KBM-7 (cell line): ENCODE data around the gene PHACTR3.

ENCODE experiments used
- DNase-seq: peaks from one replicate; pipeline ENCODE4 v3.0.0-alpha.2; 2015
- in situ Hi-C: fragments of 300-500 bp; cut with MboI; formaldehyde crosslinking; loops from 2 replicates; pipeline ENCODE4 v1.14.3; 2020; ENCODE audit warnings: low sequenced_read_pairs, low pct_unique_long_range_greater_than_20kb, mixed read lengths

PHACTR3 gene

GRCh38 chr20:59661621-59662020 is 57.3 kb downstream of the PHACTR3 start:
- in situ Hi-C loops, result no loop called here
- DNase-seq, result no peak

DNA sequence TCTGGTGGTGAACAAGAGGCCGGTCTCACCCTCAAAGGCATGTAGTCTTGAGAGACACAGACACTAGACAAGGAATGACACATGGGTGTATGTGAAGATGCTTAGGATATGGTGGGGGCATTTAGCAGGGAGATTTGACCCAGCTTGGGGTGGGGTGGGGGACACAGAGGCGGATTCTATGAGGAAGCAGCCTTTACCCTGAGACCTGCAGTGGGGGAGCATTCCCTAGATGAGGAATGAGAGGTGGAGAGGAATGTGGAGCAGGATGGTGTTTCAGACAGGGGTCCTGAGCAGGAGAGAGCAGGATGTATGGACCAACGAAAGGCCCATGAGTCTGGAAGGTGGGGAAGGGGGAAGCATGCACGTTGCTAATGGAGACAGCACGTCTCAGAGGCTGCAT is 57.8 kb downstream of the PHACTR3 start:
- DNase-seq, result no peak
- in situ Hi-C loops, result no loop called here

DNA sequence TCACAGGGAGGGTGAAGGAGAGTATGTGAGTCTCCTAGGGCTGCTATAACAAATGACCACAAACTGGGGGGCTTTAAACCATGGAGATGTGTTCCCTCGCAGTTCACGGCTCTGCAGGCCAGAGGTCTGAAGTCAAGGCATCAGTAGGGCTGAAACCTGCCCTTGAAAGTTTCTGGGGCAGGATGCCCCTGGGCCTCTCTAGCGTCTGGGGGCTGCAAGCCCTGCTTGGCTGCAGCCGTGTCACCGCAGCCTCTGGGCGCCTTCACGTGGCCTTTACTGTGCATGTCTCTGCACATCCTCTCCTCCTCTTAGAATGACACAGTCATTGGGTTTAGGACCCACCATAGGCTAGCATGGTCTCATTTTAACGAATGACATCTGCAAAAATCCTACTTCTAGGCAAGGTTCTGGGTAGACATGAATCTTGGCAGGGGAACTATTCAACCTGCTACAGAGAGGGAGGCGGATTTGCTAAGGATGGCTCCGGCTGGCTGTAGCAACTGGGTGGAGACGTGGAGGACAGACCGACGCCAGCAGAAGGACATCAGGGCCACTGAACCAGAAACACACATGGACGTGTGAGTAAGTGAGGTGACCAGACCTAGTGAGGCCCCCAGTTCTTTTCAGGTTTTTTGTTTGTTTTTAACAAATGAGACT is 58.6 kb downstream of the PHACTR3 start:
- in situ Hi-C loops, result no loop called here

DNA sequence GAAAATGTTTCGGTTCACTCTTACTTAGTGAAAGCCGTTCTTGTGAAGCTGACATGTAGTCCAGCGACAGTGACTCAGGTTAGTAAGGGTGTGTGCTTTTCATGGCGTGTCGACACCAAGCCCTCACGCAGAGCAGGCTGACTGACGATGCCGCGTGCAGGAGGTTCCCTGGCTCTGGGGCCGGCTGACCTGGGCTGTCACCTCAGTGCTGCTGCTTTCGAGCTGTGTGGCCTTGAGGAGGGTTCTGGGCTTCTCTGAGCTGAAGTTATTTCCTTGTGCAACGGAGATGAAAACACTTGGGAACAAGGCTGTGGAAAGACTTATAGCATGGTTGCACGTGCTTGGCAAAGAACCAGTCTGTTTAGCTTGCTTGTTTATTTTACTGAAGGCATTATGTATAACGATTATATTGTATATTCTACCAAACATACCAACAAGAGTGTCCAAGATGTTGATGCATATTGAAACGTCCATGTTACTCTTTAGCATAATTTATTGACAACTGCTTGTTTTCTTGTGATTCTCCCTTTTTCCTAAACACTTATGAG is 59.2 kb downstream of the PHACTR3 start:
- DNase-seq, result no peak
- in situ Hi-C loops, result no loop called here

More for the DNA sequence above, 58.6 kb downstream of the PHACTR3 start:
- DNase-seq, result no peak

DNA sequence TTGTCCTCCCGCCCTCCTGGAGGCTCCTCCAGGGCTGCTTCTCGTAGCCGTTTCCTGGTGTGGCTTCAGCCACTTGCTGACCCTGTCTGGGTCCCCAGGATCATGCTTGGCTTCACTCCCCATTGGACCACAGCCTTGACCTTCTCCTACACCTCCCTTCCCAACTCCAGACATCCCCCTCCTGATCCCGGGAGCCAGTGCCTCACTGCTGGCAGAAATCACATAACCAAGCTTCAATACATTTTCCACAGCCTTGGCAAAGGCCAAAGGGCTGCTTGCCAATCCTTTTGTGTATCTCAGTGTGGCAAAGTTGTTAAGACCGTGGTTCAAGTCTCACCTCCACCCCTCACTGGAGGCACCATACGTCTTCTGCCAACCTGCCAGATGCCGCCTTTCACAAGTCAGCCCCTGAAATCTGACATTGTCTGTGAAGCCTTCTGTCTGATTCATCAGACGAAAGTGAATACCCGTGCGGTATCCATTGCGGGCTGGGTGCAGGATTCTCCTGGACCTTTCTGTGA is 60.1 kb downstream of the PHACTR3 start:
- no peak for DNase-seq
- in situ Hi-C loops, result no loop called here

DNA sequence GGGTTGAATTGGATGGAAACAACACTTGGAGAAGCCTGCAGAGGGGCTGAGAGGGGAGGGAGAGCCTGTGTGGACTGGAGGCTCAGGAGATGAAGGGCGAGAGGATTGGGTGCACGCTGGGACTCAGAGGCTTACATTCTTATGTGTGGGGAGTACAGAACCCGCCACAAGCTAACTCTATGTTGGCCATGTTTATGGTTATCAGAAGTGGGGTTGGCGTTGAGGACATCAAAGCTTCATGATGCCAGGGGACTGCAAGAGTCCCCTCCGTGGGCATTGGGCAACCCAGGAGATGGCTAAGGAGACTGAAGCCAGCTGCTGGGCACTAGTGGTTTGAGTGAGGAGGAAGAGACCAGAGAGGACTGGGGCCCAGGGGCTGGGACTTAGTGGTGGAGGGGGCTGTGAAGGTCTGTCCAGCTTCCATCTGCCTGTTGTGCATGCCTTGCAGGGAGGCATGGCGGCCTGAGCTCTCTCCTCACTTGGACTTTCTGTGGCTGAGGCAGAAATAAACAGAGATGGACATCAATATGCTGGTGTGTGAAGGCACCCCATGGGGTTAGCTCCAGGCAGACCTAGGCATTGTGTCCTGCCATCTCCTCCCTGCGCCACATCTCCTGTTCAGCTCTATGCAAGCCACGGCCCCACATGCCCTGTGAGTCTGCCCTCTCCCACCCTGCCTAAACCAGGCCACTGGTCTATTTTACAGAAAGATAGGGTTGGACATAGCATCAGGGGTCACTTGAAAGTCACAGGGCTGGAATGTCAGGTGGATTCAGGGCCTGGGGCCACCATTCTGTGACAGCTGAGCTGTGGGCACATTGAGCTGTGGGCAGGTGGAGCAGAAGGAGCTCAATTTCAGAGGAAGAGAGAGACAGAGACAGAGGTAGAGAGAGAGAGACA is 61.6 kb downstream of the PHACTR3 start:
- in situ Hi-C loops, result no loop called here
- DNase-seq, result no peak

DNA sequence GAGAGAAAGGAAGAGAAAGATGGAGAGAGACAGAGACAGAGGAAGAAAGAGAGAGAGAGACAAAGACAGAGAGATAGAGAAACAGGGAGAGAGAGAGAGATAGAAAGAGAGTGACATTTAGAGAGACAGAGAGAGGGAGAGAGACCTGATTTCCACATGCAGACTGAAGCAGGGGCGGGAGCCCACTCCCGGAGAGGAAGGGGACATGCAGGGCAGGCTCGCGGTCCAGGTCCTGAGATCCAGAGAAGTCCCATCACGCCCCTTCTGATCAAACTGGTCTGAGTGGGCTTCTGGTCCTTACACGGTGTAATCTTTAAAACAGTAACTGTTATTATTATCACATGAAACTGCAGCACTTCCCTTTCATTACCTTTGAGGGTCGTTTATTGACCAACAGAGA is 62.2 kb downstream of the PHACTR3 start:
- in situ Hi-C loops, result no loop called here
- DNase-seq, result no peak

- no peak for DNase-seq
- in situ Hi-C loops, result no loop called here
These were observed 62.8 kb downstream of the PHACTR3 start for GRCh38 chr20:59667131-59667530.

- no peak for DNase-seq
- in situ Hi-C loops, result no loop called here
These were observed 63.7 kb downstream of the PHACTR3 start for GRCh38 chr20:59667981-59668515.

GRCh38 chr20:59668926-59669850 is 64.8 kb downstream of the PHACTR3 start:
- no peak for DNase-seq
- in situ Hi-C loops, result no loop called here

DNA sequence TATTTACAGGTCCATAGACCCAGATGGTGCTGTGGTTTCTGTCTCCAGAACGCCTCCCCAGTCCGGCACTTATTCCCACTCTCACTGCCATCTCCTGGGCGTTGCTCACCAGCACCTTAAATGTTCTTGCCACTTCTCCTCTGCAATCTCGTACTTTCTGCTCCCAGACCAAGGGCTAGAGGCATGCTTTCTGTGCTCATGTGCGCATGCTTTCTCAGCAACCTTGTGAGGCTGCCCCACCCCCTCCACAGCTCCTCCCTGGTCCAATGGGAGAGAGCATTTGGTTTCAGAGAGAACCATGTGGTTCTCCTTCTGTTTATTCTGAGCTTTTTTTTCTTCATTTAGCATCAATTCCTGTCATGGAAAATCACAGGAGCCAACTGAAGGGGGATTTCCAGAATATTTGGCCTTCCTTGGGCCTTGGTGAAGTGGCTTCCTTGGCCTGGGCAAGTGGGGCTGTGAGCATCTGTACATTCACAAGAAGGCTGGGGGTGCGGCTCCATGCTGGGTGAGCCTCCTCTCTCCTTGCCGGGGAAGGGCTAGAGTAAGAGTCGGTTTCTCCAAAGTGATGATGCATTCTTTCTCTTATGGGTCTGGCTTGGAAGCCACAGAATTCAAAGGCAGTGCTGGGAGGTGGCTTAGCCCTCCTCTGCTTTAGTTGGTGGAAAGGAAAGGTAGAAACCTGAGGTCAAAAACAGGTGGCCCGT is 66.6 kb downstream of the PHACTR3 start:
- DNase-seq, result no peak
- in situ Hi-C loops, result no loop called here

DNA sequence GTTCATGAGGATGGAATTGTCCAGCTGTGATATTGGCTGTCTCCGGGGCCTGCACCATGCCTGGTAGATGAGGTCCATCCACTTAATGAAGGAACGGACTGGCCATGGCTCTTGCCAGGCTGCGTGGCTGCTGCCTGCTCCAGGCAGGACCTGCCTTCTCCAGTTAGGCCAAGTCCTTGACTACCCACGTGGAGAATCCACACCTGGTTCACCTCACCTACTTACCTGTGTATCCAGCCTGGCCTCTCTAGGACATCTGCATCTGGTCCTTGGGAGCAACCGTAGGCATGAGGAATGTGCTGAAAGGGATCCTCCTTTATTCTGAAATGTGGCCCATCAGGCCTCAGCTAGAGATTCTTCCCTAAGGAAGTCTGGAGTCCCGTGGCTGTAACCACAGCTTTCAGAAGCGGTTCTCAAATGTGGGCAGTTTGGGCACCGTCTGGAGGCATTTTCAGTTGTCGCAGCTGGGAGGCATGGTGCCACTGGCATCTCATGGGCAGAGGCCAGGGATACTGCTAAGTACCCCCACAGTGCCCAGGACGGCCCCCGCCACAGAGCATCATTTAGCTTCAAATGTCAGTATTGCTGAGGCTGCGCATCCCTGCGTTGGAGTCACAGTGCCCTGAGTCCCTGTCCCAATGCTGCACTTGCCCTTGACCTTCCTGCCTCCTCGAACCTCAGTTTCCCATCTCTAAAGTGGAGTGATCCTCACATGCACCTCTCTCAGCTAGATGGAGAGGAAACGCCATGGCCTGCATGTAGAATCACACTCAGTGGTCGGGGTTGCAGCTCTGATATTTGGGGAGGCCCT is 67.5 kb downstream of the PHACTR3 start:
- DNase-seq, result no peak
- in situ Hi-C loops, result no loop called here

DNA sequence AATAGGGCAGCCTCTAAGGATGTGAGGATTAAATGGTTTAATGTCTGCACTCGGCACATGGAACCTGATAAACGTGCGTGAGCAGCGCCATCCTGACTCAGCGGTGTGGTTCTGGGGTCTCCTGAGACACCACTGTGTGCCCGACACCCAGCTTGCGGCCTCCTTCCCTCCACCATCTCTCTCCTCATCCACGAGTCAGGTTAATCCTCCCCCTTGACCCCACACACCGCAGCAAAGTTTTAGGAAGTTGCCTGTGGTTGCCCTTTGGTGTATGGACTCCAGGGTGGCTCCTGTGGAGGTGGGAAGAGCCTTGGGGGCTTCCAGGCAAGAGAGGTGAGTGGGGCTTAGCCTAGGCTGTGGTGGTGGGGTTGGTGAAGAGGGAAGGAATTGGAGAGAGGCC is 68.2 kb downstream of the PHACTR3 start:
- no peak for DNase-seq

GRCh38 chr20:59673288-59673997 is 69.1 kb downstream of the PHACTR3 start:
- DNase-seq, result no peak
- in situ Hi-C loops, result no loop called here

More for the DNA sequence above, 68.2 kb downstream of the PHACTR3 start:
- in situ Hi-C loops, result no loop called here

- no peak for DNase-seq
- in situ Hi-C loops, result no loop called here
These were observed 69.7 kb downstream of the PHACTR3 start for GRCh38 chr20:59673998-59674445.

DNA sequence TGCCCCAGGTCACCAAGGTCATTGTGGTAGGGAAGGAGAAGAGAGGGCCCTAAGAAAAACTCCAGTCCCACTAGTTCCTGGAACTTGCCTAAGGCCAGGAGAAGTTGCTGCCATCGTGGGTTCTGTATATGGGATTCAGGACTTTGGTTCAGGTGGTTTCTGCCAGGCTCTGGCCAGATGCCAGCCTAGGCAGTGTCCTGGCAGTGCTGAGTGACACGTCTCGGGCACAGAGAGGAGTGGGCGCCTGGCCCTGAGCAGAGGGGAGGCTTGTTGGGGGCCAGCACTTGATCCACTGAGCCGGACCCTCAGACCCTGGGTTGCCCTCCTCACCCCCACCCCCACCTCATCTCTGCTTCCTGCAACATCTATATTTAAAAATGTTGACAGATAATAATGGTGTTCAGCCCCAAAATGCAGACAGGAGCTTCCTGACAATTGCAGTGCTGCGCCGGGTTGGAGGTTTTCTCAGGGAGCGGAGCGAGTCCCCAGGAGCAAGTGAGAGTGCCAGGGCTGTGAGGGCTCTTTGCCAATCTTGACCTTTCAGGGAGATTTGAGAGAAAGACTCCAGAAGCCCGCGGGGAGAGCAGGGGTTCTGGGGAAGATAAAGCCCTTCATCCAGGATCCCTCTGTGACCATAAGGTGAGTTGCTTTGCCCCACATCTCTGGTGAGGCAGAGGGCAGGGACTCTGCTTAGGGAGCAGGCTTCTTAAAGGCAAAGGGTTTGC is 71.9 kb downstream of the PHACTR3 start:
- no peak for DNase-seq
- in situ Hi-C loops, result no loop called here
